ENCODE results near the gene HMGB1.
A peak's percentile ranks its signal among the peaks of the same experiment; 100 is the strongest.

DNA sequence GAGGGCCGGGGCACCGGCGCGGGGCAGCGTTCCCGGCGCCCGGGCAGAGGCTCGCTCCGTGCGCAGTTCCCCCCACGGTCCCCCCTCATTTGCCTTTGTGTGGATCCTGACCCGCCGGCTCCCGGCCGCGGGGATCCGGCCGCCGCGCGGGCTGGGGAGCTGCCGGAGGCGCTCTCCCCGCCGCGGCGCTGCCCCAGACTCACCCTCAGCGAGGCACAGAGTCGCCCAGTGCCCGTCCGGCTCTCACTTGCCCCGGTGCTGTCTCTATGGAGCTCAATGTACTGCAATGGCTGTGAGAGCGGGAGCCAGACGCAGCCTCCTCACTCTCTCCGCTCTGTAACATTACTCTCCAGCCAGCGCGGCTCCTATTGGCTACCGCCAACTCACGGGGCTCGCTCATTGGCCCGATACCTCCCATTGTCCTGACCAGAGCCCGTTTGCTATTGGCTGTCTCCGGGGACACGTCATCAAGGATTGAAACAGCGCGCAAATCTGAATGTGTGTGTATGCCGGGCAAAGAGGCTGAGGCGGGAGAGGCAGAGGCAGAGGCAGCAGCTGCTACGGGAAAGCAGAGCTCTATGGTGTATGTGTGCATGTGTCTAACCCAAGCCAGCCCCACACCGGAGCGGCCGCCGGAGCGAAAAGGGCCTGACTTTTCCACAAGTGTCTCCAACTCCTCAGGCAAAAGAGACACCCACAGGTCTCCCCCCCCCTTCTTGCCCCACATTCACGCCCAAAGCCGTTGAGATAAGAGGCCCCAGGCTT is at the start of gene HMGB1:
- TF ChIP-seq, protein P1, sequence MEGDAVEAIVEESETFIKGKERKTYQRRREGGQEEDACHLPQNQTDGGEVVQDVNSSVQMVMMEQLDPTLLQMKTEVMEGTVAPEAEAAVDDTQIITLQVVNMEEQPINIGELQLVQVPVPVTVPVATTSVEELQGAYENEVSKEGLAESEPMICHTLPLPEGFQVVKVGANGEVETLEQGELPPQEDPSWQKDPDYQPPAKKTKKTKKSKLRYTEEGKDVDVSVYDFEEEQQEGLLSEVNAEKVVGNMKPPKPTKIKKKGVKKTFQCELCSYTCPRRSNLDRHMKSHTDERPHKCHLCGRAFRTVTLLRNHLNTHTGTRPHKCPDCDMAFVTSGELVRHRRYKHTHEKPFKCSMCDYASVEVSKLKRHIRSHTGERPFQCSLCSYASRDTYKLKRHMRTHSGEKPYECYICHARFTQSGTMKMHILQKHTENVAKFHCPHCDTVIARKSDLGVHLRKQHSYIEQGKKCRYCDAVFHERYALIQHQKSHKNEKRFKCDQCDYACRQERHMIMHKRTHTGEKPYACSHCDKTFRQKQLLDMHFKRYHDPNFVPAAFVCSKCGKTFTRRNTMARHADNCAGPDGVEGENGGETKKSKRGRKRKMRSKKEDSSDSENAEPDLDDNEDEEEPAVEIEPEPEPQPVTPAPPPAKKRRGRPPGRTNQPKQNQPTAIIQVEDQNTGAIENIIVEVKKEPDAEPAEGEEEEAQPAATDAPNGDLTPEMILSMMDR (IDR thresholded peaks at IDR 0.05; ENCODE audit: low read depth, low read length, missing input control): no peak
- peak; percentile 95 for TF ChIP-seq TAF1 (conservative IDR thresholded peaks at IDR 0.05)
- TF ChIP-seq JUND (IDR thresholded peaks at IDR 0.05): peak; percentile 27 to 30
- peak; percentile 86 for TF ChIP-seq YY1 (IDR thresholded peaks at IDR 0.05)
- TF ChIP-seq MAX (IDR thresholded peaks at IDR 0.05): no peak
- peak; percentile 92 for TF ChIP-seq SP1 (IDR thresholded peaks at IDR 0.05)
- no peak for TF ChIP-seq EGR1 (IDR thresholded peaks at IDR 0.05; ENCODE audit: low read depth in 2 of 2)

Measured in liver (tissue), 3 donors.